ENCODE measurements around the gene PPP1CA.

DNA sequence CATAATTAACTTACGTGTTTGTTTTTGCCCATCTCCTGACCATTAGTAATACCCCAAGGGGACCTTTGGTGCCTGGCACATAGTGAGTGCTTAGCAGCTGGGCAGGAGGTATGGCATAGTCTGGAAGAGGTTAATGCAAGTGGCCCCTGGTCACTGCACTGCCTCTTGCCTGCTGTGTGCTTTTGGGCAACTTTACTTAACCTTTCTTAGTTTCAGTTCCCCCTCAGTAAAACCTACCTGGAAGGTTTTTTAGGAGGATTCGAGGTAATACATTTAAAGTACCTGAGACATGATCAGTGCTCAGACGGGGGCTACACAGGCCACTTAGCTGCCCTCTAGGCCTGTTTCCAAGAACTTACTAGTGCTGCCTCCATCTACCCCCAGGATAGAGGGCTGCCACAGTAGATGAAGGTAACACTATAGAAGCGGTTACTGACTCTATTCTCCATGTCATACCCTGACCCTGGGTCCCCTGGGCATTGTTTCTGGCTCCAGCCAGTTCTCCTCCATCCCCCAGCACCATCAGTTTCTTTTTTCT is 51.7 kb downstream of the PPP1CA start:
- TF ChIP-seq, protein P1, sequence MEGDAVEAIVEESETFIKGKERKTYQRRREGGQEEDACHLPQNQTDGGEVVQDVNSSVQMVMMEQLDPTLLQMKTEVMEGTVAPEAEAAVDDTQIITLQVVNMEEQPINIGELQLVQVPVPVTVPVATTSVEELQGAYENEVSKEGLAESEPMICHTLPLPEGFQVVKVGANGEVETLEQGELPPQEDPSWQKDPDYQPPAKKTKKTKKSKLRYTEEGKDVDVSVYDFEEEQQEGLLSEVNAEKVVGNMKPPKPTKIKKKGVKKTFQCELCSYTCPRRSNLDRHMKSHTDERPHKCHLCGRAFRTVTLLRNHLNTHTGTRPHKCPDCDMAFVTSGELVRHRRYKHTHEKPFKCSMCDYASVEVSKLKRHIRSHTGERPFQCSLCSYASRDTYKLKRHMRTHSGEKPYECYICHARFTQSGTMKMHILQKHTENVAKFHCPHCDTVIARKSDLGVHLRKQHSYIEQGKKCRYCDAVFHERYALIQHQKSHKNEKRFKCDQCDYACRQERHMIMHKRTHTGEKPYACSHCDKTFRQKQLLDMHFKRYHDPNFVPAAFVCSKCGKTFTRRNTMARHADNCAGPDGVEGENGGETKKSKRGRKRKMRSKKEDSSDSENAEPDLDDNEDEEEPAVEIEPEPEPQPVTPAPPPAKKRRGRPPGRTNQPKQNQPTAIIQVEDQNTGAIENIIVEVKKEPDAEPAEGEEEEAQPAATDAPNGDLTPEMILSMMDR (optimal IDR thresholded peaks at IDR 0.05 in 1 of 3, IDR thresholded peaks at IDR 0.05 in 1 of 3, conservative IDR thresholded peaks at IDR 0.05 in 1 of 3; ENCODE audit: extremely low read depth in 1 of 3, insufficient read depth in 2 of 3, low read length in 3 of 3), result no peak
- TF ChIP-seq EZH2 (IDR thresholded peaks at IDR 0.05; ENCODE audit: low read length), result no peak

All from keratinocyte (primary cell).